Measurements from ENCODE around the gene OR8S1. TPM values are rescaled to one million over a fixed set of nuclear protein-coding genes. Genes with fewer than 3 reads are reported as not detected.

OR8S1 gene
- total and polyA plus RNA-seq, 2 of the 8 experiments (the other 6 are each of a cell fraction or from before 2014, with no cell fraction given), result not detected

DNA sequence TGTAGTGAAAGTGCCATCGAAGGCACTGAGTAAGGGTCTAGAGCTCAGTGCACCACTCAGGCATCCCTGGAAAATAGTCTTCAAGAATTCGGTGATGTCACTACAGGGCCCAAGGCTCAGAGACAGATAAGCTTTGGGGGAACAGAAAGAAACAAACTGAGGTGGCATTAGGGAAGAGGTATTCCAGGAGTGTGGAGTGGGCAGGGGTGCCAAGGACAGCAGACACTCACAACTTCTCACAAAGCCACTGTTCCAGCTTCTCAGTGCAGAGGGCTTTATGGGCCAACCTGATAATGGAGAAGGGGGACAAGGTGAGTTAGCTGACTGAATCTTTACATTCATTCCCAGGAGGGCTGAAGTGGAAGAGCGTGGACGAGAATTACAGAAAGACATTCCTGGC is 42.3 kb downstream of the OR8S1 start:
- no peaks in the 10 kb centered on the region for H3K23me2 ChIP-seq (ENCODE audit: low read depth, low read length)
- H3K79me1 ChIP-seq (ENCODE audit: low read depth, low read length), result no peaks in the 10 kb centered on the region
- FAIRE-seq (no peak), DNase-seq (ENCODE audit: low read depth in 1 of 2, low spot score in 2 of 2) (no peak)
- H3K9ac ChIP-seq (replicated peaks in 1 of 4; ENCODE audit: extremely low read depth in 1 of 4, low read depth in 3 of 4, low read length in 3 of 4), result no peak overlapping the region
- H3K23ac ChIP-seq (ENCODE audit: insufficient read length), result no peak overlapping the region
- H3K4ac ChIP-seq (replicated peaks; ENCODE audit: insufficient read length, low read depth, low read length), result no peak overlapping the region
- no peak overlapping the region for H4K91ac ChIP-seq (replicated peaks; ENCODE audit: insufficient read length, low read length)
- no peak overlapping the region for H3K27ac ChIP-seq (ENCODE audit: low read depth, low read length)
- H2AFZ ChIP-seq (ENCODE audit: low read length), result no peak overlapping the region
- no peak overlapping the region for H2BK20ac ChIP-seq (ENCODE audit: low read length)
- CTCF ChIA-PET (ENCODE audit: partially characterized antibody), result interaction anchor here (1.0 to 1.4 kb wide), 2 partner anchors 24 to 50 kb away, joined by 3 to 8 read pairs; no protein-coding TSS in a partner anchor
- H3K56ac ChIP-seq (replicated peaks; ENCODE audit: insufficient read length, low read depth, low read length), result no peak overlapping the region
- 88% methylated on average over 4 of the region's 4 CpGs; no CpG with 5 or more reads in 1 of the 2 experiments for WGBS, 2 experiments (ENCODE audit: extremely low coverage in 1 of 2, insufficient coverage in 1 of 2, insufficient read length in 1 of 2, insufficient replicate concordance in 2 of 2, low coverage in 1 of 2, low lambda C conversion rate in 2 of 2, missing lambda C conversion rate in 1 of 2)
- no peak overlapping the region for H2BK120ac ChIP-seq (replicated peaks; ENCODE audit: low read depth, low read length)
- H2BK5ac ChIP-seq (ENCODE audit: low read depth, low read length), result no peak overlapping the region
- no peak overlapping the region for H3K18ac ChIP-seq (ENCODE audit: extremely low read depth, low read length)
- H3K9me3 ChIP-seq (ENCODE audit: insufficient read depth in 2 of 2, low read depth in 1 of 2, low read length in 1 of 2), result no peaks in the 10 kb centered on the region
- H4K5ac ChIP-seq (ENCODE audit: insufficient read length, low read depth, low read length), result no peak overlapping the region
- no peak overlapping the region for H2BK12ac ChIP-seq (ENCODE audit: low read depth, low read length)
- no peaks in the 10 kb centered on the region for H3K79me2 ChIP-seq (ENCODE audit: control insufficient read depth in 1 of 2, insufficient read depth in 2 of 2, low read length in 2 of 2)
- H3K36me3 ChIP-seq (ENCODE audit: control insufficient read depth in 2 of 4, insufficient read depth in 4 of 4, low read length in 3 of 4), result no peaks in the 10 kb centered on the region
- H4K8ac ChIP-seq (ENCODE audit: extremely low read depth, insufficient read depth, low read length), result no peak overlapping the region
- no peaks in the 10 kb centered on the region for H3K27me3 ChIP-seq (replicated peaks in 1 of 4; ENCODE audit: control insufficient read depth in 3 of 4, extremely low read depth in 1 of 4, insufficient read depth in 3 of 4, low read length in 3 of 4)
- no peak overlapping the region for H3K4me2 ChIP-seq (ENCODE audit: insufficient read depth in 1 of 2, low read depth in 2 of 2, low read length in 2 of 2)
- no peak overlapping the region for H3K4me3 ChIP-seq (ENCODE audit: extremely low read depth in 1 of 4, insufficient read depth in 2 of 4, low read depth in 3 of 4, low read length in 4 of 4)
- H3K4me1 ChIP-seq (replicated peaks in 1 of 4; ENCODE audit: control insufficient read depth in 3 of 4, insufficient read depth in 4 of 4, low read length in 3 of 4), result no peaks in the 10 kb centered on the region
- no peaks in the 10 kb centered on the region for H4K20me1 ChIP-seq (replicated peaks in 1 of 2; ENCODE audit: control insufficient read depth in 1 of 2, insufficient read depth in 2 of 2, low read length in 2 of 2)
- no peak overlapping the region for H2AK5ac ChIP-seq (ENCODE audit: low read depth, low read length)
- no peak overlapping the region for H2BK15ac ChIP-seq (ENCODE audit: low read length)
- POLR2A ChIA-PET (ENCODE audit: partially characterized antibody), result no interaction called here
- H3K14ac ChIP-seq (ENCODE audit: insufficient read length), result no peak overlapping the region
- TF ChIP-seq PHF8 (conservative IDR thresholded peaks at IDR 0.05; ENCODE audit: low read depth, low read length), result no peak
- no peak for TF ChIP-seq CHD1 (IDR thresholded peaks at IDR 0.05; ENCODE audit: low read depth, low read length)
- no peak for TF ChIP-seq TAF7 (optimal IDR thresholded peaks at IDR 0.05; ENCODE audit: borderline replicate concordance, low read depth, low read length)
- no peak for TF ChIP-seq RBBP5 (IDR thresholded peaks at IDR 0.05; ENCODE audit: borderline replicate concordance, low read depth, low read length)
- no peak for TF ChIP-seq HDAC6 (IDR thresholded peaks at IDR 0.05; ENCODE audit: low read depth, low read length)
- TF ChIP-seq CBX5 (IDR thresholded peaks at IDR 0.05; ENCODE audit: low read depth, low read length), result no peak
- no peak for TF ChIP-seq FOSL1 (IDR thresholded peaks at IDR 0.05; ENCODE audit: insufficient read depth, low read depth, low read length)
- no peak for TF ChIP-seq ATF3 (IDR thresholded peaks at IDR 0.05; ENCODE audit: insufficient read depth, low read depth, low read length)
- no peak for TF ChIP-seq KDM1A (IDR thresholded peaks at IDR 0.05; ENCODE audit: borderline replicate concordance, low read length)
- TF ChIP-seq EZH2 (IDR thresholded peaks at IDR 0.05; ENCODE audit: low read depth, low read length, severe bottlenecking), result no peak
- no peak for TF ChIP-seq MAX (IDR thresholded peaks at IDR 0.05)
- TF ChIP-seq POLR2AphosphoS5 (IDR thresholded peaks at IDR 0.05; ENCODE audit: low read depth, low read length), result no peak
- TF ChIP-seq NRF1 (IDR thresholded peaks at IDR 0.05; ENCODE audit: low read depth, low read length), result no peak

All from H1 (cell line).